ENCODE results near the gene UBE2D3. TPM values are rescaled to one million over a fixed set of nuclear protein-coding genes. Genes with fewer than 3 reads are reported as not detected.
"Not testable (repeated sequence)": the region's sequence is repeated elsewhere in the genome, so short reads cannot be mapped to it uniquely, and the experiment has no call there.

Gene UBE2D3
- total and polyA plus RNA-seq, 2 donors from 2014 or later, result 173 to 262 TPM

GRCh38 chr4:102867278-102868152 is 40.2 kb upstream of the UBE2D3 start:
- no peak for FAIRE-seq
- Histone ChIP-seq H3K4me1 (ENCODE audit: control insufficient read depth in 2 of 3, insufficient read depth in 2 of 3, low read depth in 1 of 3, low read length in 3 of 3) (peaks cover 0 to 6% (median 2%) of the 10 kb centered on the region in 3 donors), H3K27me3 (ENCODE audit: control insufficient read depth, insufficient read depth, low read length) (no peaks in the 10 kb centered on the region), H3K27ac (ENCODE audit: low read depth in 2 of 2, low read length in 2 of 2) (peak overlapping the region; percentile 96 to 98), H3K4me3 (ENCODE audit: low read length in 3 of 3) (peak overlapping the region in 1 of 3 donors; percentile 87), H3K9me3 (ENCODE audit: control insufficient read depth in 2 of 3, insufficient read depth in 1 of 3, low read length in 3 of 3) (no peaks in the 10 kb centered on the region), H3K9ac (ENCODE audit: low read length in 3 of 3) (no peak overlapping the region), H3K36me3 (ENCODE audit: control insufficient read depth in 2 of 3, insufficient read depth in 3 of 3, low read length in 3 of 3) (no peaks in the 10 kb centered on the region)
- TF ChIP-seq CTCF (IDR thresholded peaks at IDR 0.05; ENCODE audit: borderline replicate concordance, extremely low read depth, insufficient read depth), result no peak
- no peak for DNase-seq
- intact Hi-C loops (cut with DNase I), result no loop called here

GRCh38 chr4:102865327-102865726 is 38.0 kb upstream of the UBE2D3 start:
- intact Hi-C loops (cut with DNase I); DNase-seq; H3K4me1 ChIP-seq (ENCODE audit: control insufficient read depth in 2 of 3, insufficient read depth in 2 of 3, low read depth in 1 of 3, low read length in 3 of 3); H3K4me3 ChIP-seq (ENCODE audit: low read length in 3 of 3); H3K27ac ChIP-seq (ENCODE audit: low read depth in 2 of 2, low read length in 2 of 2); H3K27me3 ChIP-seq (ENCODE audit: control insufficient read depth, insufficient read depth, low read length); H3K9me3 ChIP-seq (ENCODE audit: control insufficient read depth in 2 of 3, insufficient read depth in 1 of 3, low read length in 3 of 3); FAIRE-seq; H3K9ac ChIP-seq (ENCODE audit: low read length in 3 of 3); H3K36me3 ChIP-seq (ENCODE audit: control insufficient read depth in 2 of 3, insufficient read depth in 3 of 3, low read length in 3 of 3): not testable (repeated sequence)

GRCh38 chr4:102862747-102863146 is 35.4 kb upstream of the UBE2D3 start:
- H3K4me3 ChIP-seq (ENCODE audit: low read length in 3 of 3), result no peak overlapping the region
- intact Hi-C loops (cut with DNase I), result no loop called here
- no peaks in the 10 kb centered on the region for H3K27me3 ChIP-seq (ENCODE audit: control insufficient read depth, insufficient read depth, low read length)
- DNase-seq, result no peak
- no peak overlapping the region for H3K27ac ChIP-seq (ENCODE audit: low read depth in 2 of 2, low read length in 2 of 2)
- H3K4me1 ChIP-seq (ENCODE audit: control insufficient read depth in 2 of 3, insufficient read depth in 2 of 3, low read depth in 1 of 3, low read length in 3 of 3), result peaks cover 0 to 3% (median 0%) of the 10 kb centered on the region in 3 donors
- no peak for TF ChIP-seq CTCF (IDR thresholded peaks at IDR 0.05; ENCODE audit: borderline replicate concordance, extremely low read depth, insufficient read depth)
- H3K36me3 ChIP-seq (ENCODE audit: control insufficient read depth in 2 of 3, insufficient read depth in 3 of 3, low read length in 3 of 3), result no peaks in the 10 kb centered on the region
- FAIRE-seq, result no peak
- H3K9me3 ChIP-seq (ENCODE audit: control insufficient read depth in 2 of 3, insufficient read depth in 1 of 3, low read length in 3 of 3), result peaks cover 0 to 6% (median 0%) of the 10 kb centered on the region in 3 donors
- no peak overlapping the region for H3K9ac ChIP-seq (ENCODE audit: low read length in 3 of 3)

- peaks cover 0 to 6% (median 0%) of the 10 kb centered on the region in 3 donors for H3K9me3 ChIP-seq (ENCODE audit: control insufficient read depth in 2 of 3, insufficient read depth in 1 of 3, low read length in 3 of 3)
- no peak overlapping the region for H3K27ac ChIP-seq (ENCODE audit: low read depth in 2 of 2, low read length in 2 of 2)
- H3K4me3 ChIP-seq (ENCODE audit: low read length in 3 of 3), result no peak overlapping the region
- peak; percentile 37 for FAIRE-seq
- intact Hi-C loops (cut with DNase I), result no loop called here
- no peak for TF ChIP-seq CTCF (IDR thresholded peaks at IDR 0.05; ENCODE audit: borderline replicate concordance, extremely low read depth, insufficient read depth)
- DNase-seq, result no peak
- H3K27me3 ChIP-seq (ENCODE audit: control insufficient read depth, insufficient read depth, low read length), result no peaks in the 10 kb centered on the region
- H3K4me1 ChIP-seq (ENCODE audit: control insufficient read depth in 2 of 3, insufficient read depth in 2 of 3, low read depth in 1 of 3, low read length in 3 of 3), result no peaks in the 10 kb centered on the region
- no peaks in the 10 kb centered on the region for H3K36me3 ChIP-seq (ENCODE audit: control insufficient read depth in 2 of 3, insufficient read depth in 3 of 3, low read length in 3 of 3)
- H3K9ac ChIP-seq (ENCODE audit: low read length in 3 of 3), result no peak overlapping the region
Observed at GRCh38 chr4:102862016-102862415, 34.7 kb upstream of the UBE2D3 start.

Data from kidney (tissue), 14 donors.